ES-I3 (cell line): ENCODE results near the gene TMCC1.
"Not testable (repeated sequence)": the region's sequence is repeated elsewhere in the genome, so short reads cannot be mapped to it uniquely, and the experiment has no call there.

Experiments used
- H3K36me3 ChIP-seq: 2 replicates; pipeline ENCODE4 v1.6.1; 2013; ENCODE audit warnings: mild to moderate bottlenecking, low read length, control low read depth, moderate library complexity; ENCODE audit not compliant: insufficient read depth
- H3K4me1 ChIP-seq: 2 replicates; pipeline ENCODE4 v1.6.1; 2013; ENCODE audit warnings: mild to moderate bottlenecking, control low read depth, low read length; ENCODE audit not compliant: insufficient read depth
- H3K9ac ChIP-seq: 2 replicates; pipeline ENCODE4 v1.6.1; 2013; ENCODE audit warnings: low read depth, mild to moderate bottlenecking, low read length, moderate library complexity
- H3K9me3 ChIP-seq: 2 replicates; pipeline ENCODE4 v1.6.1; 2013; ENCODE audit warnings: mild to moderate bottlenecking, low read length, moderate library complexity; ENCODE audit not compliant: control insufficient read depth, insufficient read depth

TMCC1 gene

DNA sequence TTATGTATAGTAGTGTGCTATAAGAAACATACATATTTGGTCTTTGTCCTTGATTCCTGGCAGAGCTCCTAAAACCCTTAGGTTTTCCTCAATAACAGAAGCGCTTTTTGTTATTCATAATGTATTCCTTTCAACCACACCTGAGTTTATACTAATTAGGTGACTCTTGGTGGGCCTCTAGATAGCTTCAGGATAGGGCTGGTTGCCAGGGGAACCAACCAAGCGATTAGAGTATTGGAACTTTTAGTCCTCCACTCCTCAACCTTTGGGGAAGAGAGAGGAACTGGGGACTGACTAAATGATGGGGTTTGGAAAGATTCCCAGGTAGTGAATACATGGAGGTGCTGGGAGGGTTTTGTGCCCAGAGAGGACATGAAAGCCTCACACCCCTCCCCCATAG, 24.6 kb downstream of the TMCC1 start:
- peaks cover 8% of the 10 kb centered on the region; the same call in 1 of the 2 replicates for H3K4me1 ChIP-seq
- no peaks in the 10 kb centered on the region for H3K9me3 ChIP-seq
- H3K36me3 ChIP-seq = peaks cover 3% of the 10 kb centered on the region; the same call in 1 of the 2 replicates
- no peak overlapping the region for H3K9ac ChIP-seq

DNA sequence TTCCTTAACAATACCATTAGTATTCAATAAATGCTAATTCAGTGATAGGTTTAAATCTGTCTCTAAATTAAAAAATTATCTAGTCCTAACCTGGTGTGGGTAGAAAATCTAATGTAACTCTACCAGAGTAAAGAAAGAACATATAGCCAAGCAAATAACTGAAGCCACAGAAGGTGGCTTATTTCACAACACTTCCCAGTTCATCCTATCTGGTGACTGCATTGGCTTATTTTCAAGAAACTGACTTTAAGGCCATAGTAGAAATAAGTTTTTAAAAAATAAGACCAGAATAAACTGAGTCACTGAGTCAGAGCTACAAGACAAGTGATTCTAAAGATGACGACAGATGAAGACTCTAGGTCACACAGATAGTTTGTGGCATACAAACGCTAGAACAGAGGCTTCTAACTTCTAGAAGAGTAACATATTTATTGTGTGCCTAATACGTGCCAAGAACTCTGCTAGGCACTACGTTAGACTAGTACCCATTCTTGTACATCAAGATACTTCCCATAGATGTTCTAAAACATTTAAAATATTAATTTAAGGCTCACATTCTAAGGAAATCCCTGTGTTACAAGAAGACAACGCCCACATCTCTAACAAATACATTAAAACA, 25.9 kb downstream of the TMCC1 start:
- Histone ChIP-seq H3K9ac (no peak overlapping the region), H3K4me1 (peaks cover 8% of the 10 kb centered on the region; the same call in 1 of the 2 replicates), H3K36me3 (no peaks in the 10 kb centered on the region), H3K9me3 (no peaks in the 10 kb centered on the region)

DNA sequence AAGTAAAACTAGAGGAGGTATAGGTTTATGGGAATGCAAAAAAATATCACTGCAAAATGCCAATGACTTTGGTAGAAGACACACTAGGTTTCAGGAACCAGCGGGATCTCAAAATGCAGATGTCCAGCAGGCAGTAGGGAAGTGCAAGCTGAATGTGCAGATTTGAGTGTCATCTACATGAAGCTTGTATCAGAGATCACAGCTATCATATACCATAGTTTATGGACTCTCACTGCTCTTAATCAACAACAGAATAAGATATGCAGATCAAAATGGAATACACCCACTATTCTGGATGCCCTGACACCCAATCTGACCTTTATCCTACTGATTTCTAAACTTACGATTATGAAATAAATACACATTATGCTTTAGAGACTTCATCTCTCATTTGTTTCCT, 27.7 kb downstream of the TMCC1 start:
- Histone ChIP-seq H3K36me3 (no peaks in the 10 kb centered on the region; the same call in 1 of the 2 replicates), H3K9me3 (no peaks in the 10 kb centered on the region), H3K9ac (no peak overlapping the region), H3K4me1 (peaks cover 8% of the 10 kb centered on the region; the same call in 1 of the 2 replicates)

DNA sequence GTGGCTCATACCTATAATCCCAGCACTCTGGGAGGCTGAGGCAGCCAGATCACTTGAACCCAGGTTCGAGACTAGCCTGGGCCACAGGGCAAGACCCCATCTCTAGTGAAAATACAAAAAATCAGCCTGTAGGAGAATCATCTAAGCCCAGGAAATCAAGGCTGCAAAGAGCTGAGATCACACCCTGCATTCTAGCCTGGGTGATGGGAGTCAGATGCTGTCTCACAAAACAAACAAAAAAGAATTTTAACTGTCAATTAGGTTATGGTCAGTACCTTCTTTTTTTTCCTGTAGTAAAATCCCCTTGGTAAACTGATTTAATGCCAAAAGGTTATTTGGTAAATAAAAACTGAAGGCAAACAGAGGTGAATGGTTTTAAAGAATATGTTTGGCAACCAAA, 29.0 kb downstream of the TMCC1 start:
- no peaks in the 10 kb centered on the region for H3K9me3 ChIP-seq
- H3K4me1 ChIP-seq = peaks cover 8% of the 10 kb centered on the region; the same call in 1 of the 2 replicates
- no peaks in the 10 kb centered on the region; the same call in 1 of the 2 replicates for H3K36me3 ChIP-seq
- no peak overlapping the region for H3K9ac ChIP-seq

DNA sequence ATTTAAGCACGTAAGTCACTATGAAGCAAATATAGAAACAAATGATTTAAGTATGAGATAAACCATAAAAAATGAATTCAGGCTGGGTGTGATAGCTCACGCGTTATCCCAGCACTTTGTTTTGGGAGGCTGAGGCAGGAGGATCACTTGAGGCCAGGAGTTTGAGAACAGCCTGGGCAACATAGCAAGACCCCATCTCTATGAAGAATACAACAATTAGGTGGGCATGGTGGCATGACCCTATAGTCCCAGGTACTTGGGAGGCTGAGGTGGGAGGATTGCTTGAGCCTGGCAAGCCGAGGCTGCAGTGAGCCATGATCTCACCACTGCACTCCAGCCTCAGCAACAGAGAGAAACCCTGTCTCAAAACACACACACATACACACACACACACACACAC, 34.2 kb downstream of the TMCC1 start:
- peaks cover 9% of the 10 kb centered on the region; the same call in 1 of the 2 replicates for H3K4me1 ChIP-seq
- no peaks in the 10 kb centered on the region for H3K9me3 ChIP-seq
- H3K36me3 ChIP-seq = no peaks in the 10 kb centered on the region; the same call in 1 of the 2 replicates
- no peak overlapping the region for H3K9ac ChIP-seq

DNA sequence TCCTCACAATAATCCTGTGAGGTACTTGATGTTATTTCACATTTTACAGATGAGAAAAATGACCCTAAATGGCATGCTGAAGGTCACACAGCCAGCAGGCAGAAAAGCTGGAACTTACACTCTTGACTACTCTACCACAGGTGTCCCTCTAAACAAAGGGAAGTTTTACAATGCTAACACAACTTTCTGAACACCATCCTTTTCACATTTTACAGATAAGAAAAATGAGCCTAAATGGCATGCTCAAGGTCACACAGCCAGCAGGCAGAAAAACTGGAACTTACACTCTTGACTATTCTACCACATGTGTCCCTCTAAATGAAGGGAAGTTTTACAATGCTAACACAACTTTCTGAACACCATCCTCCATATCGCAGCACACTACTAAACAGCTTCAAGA, 35.6 kb downstream of the TMCC1 start:
- H3K36me3 ChIP-seq = no peaks in the 10 kb centered on the region; the same call in 1 of the 2 replicates
- peaks cover 9% of the 10 kb centered on the region; the same call in 1 of the 2 replicates for H3K4me1 ChIP-seq
- no peaks in the 10 kb centered on the region for H3K9me3 ChIP-seq
- no peak overlapping the region for H3K9ac ChIP-seq

DNA sequence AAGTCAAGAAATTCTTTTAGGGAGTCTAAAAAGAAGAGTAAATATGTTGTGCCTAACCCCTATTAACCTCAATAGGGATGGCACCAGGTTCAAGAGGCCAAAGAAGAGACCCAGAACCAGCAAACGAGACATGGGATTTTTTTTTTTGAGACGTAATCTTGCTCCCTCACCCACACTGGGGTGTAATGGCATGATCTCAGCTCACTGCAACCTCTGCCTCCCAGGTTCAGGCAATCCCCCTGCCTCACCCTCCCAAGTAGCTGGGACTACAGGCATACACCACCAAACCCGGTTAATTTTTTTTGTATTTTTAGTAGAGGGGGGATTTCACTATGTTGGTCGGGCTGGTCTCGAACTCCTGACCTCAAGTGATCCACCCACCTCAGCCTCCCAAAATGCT, 36.7 kb downstream of the TMCC1 start:
- H3K9me3 ChIP-seq, H3K36me3 ChIP-seq, H3K4me1 ChIP-seq, H3K9ac ChIP-seq: not testable (repeated sequence)

DNA sequence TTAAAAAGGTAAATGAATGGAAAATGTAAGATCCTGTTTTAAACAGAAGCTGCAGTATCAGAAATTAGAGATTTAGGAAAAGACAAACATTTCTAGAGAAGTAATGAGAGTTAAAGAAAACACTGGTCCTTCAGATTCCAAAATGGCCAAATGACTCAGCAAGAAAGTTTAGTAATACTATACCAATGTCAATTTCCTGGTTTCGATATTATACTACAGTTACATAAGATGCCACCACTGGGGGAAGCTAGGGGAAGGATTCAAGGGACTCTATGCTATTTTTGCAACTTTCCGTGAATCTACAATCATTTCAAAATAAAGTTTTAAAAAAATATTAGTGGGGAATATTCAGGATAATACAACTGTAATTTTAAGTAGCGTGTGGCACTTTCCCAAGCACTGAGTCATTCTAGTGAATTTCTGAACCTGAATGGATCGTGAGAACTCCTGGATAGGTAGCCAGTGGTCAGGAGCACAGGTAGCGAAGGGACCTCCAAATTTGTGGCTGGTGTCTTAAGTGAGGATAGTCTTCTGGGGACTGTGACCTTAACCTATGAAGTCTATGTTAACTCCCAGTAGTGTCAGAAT, 37.6 kb downstream of the TMCC1 start:
- H3K9ac ChIP-seq = no peak overlapping the region
- peaks cover 3% of the 10 kb centered on the region; the same call in 1 of the 2 replicates for H3K36me3 ChIP-seq
- peaks cover 9% of the 10 kb centered on the region; the same call in 1 of the 2 replicates for H3K4me1 ChIP-seq
- H3K9me3 ChIP-seq = peaks cover 7% of the 10 kb centered on the region; the same call in 1 of the 2 replicates

DNA sequence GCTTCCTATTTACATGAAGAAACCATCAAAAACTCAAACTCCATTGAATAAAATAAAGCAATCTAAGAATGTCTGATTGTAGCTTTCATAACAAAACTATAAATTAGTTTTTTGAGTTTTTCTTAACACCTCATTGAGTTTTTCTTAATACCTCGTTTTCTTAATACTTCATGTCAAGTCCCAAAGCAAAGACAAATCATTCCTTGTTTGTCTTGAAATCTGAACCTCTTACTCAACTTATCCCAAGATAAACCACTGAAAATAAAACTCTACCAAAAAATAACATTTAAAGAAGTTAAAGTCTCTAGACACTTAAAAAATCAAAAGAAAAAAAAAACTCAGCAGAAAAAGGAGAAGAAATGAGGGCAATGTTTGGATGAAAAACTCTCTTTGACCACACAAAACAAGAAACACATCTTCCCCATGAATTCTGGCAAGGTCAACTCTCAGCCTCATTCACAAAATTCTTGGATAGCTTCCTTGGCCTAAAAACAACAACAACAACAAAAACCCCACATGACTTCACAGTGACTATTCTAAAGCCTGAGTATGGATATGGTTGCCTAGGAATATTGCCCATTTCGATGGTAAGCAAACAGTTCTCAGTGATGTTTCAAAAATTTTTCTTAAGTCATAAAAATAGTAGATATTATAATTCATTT, 38.2 kb downstream of the TMCC1 start:
- peaks cover 12% of the 10 kb centered on the region; the same call in 1 of the 2 replicates for H3K9me3 ChIP-seq
- peaks cover 3% of the 10 kb centered on the region; the same call in 1 of the 2 replicates for H3K36me3 ChIP-seq
- no peak overlapping the region for H3K9ac ChIP-seq
- peaks cover 9% of the 10 kb centered on the region; the same call in 1 of the 2 replicates for H3K4me1 ChIP-seq

DNA sequence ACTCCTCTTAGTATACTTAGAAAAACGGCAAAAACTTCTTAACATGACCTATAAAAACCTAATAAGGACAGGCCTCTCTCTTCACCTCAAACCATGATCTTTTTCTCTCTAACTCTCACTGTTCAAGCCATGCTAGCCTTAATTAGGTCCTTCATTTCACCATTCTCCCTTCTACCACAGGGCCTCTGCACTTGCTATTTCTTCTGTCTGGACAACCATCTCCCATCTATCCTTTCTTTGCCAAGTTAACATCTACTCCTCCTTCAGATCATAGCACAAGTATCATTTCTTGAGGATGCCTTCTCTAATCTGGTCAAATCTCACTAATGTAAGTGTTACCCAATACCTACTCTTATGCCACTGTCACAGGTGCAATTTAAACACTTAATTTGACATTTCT, 39.1 kb downstream of the TMCC1 start:
- Histone ChIP-seq H3K36me3 (peaks cover 3% of the 10 kb centered on the region; the same call in 1 of the 2 replicates), H3K9ac (no peak overlapping the region), H3K9me3 (peaks cover 14% of the 10 kb centered on the region; the same call in 1 of the 2 replicates), H3K4me1 (peaks cover 9% of the 10 kb centered on the region; the same call in 1 of the 2 replicates)

DNA sequence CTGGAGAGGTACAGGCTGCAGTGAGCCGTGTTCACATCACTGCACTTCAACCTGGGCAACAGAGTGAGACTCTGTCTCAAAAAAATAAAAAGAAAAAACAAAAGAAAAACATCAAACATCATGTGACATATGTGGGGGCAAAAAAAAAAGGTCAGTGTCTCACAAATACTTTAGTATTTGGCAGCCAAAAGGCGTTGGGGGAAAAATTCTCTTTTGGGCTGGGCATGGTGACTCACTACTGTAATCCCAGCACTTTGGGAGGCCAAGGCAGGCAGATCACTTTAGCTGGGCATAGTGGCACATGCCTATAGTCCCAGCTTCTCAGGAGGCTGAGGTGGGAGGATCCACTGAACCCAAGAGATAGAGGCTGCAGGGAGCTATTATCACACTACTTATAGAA, 47.6 kb downstream of the TMCC1 start:
- Histone ChIP-seq H3K4me1 (no peaks in the 10 kb centered on the region), H3K9me3 (peaks cover 8% of the 10 kb centered on the region; the same call in 1 of the 2 replicates), H3K9ac (no peak overlapping the region), H3K36me3 (peaks cover under 1% of the 10 kb centered on the region; the same call in 1 of the 2 replicates)

DNA sequence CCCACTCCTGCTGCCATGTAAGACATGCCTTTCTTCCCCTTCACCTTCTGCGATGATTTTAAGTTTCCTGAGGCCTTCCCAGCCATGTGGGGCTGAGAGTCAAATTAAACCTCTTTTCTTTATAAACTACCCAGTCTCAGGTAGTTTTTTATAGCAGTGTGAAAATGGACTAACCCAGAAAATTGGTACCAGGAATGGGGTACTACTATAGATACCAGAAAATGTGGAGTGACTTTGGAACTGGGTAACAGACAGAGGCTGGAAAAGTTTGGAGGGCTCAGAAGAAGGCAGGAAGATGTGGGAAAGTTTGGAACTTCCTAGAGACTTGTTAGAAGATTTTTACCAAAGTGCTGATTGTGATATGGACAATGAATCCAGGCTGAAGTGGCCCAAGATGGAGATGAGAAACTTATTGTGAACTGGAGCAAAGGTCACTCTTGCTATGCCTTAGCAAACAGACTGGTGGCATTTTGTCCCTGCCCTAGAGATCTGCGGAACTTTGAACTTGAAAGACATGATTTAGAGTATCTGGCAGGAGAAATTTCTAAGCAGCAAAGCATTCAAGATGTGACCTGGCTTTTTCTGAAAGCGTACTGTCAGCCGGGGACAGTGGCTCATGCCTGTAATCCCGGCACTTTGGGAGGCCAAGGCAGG, 52.7 kb downstream of the TMCC1 start:
- Histone ChIP-seq H3K36me3 (no peaks in the 10 kb centered on the region), H3K9me3 (no peaks in the 10 kb centered on the region; the same call in 1 of the 2 replicates), H3K9ac (no peak overlapping the region), H3K4me1 (peaks cover 13% of the 10 kb centered on the region)

DNA sequence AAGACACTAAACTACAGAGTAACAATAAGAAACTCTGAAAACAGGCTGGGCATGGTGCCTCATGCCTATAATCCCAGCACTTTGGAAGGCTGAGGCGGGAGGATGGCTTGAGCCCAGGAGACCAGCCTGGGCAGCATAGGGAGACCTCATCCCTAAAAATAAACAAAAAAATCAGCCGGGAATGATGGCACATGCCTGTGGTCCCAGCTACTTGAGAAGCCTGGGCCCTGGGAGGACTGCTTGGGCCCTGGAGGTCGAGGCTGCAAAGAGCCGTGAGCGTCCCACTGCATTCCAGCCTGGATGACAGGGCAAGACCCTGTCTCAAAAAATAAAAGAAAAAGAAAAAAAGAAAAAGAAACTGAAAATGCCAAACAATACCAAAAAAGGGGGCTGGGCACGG, 55.4 kb downstream of the TMCC1 start:
- H3K9ac ChIP-seq = no peak overlapping the region
- H3K36me3 ChIP-seq = no peaks in the 10 kb centered on the region
- H3K4me1 ChIP-seq = peaks cover 15% of the 10 kb centered on the region
- no peaks in the 10 kb centered on the region; the same call in 1 of the 2 replicates for H3K9me3 ChIP-seq

DNA sequence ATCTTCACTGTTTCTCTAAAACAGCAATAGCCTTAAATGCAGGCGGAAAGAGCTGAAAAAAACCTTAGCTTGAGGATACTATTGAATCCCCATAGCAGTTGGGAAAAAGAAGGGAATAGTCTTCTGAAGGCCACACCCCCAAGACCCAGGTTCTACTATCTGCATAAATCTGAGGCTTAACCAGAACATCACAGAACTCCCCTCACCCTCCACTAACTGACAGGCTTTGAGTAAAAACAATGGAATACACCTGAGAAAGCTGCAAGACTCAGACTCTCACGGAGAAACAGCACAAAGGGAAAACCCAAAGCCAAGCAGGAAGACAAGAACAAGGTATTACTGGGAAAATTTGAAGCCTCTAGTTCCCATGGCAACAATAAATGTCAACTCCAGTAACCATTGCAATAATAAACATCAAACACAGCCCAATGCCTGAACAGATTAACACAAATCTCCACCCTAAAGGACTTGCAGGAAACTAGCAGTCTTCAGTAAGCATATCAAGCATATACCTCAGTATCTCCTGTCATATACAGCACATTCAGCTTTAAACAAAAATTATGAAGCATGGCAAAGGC, 56.4 kb downstream of the TMCC1 start:
- no peak overlapping the region for H3K9ac ChIP-seq
- no peaks in the 10 kb centered on the region; the same call in 1 of the 2 replicates for H3K9me3 ChIP-seq
- H3K36me3 ChIP-seq = no peaks in the 10 kb centered on the region
- peaks cover 17% of the 10 kb centered on the region for H3K4me1 ChIP-seq
